Peyer's patch (tissue), 4 donors: ENCODE data around the gene CCDC159. TPM values are rescaled to one million over a fixed set of nuclear protein-coding genes. Genes with fewer than 3 reads are reported as not detected.

ENCODE experiments used
- DNase-seq, 3 donors: peaks; one replicate each; pipeline ENCODE4 v3.0.0-alpha.2; 2017 to 2019
- H3K27ac ChIP-seq, 4 donors: fragments of 200-600 bp; sonication (generic); one replicate each; pipeline ENCODE4 v1.5.1; 2016 to 2019
- H3K27me3 ChIP-seq, 2 donors: fragments of 200-600 bp; sonication (generic); one replicate each; pipeline ENCODE4 v1.5.1; 2019
- H3K36me3 ChIP-seq, 3 donors: fragments of 200-600 bp; sonication (generic); one replicate each; pipeline ENCODE4 v1.5.1; 2016 to 2019
- H3K4me1 ChIP-seq, 4 donors: fragments of 200-600 bp; sonication (generic); one replicate each; pipeline ENCODE4 v1.5.1; 2016 to 2019
- H3K4me3 ChIP-seq, 4 donors: fragments of 200-600 bp; sonication (generic); 1 replicate in 3 of 4; 2 replicates in 1 of 4; pipeline ENCODE4 v1.5.1; 2016 to 2019; ENCODE audit warnings: mild to moderate bottlenecking in 1 of 4
- H3K9me3 ChIP-seq, 4 donors: fragments of 200-600 bp; sonication (generic); one replicate each; pipeline ENCODE4 v1.5.1; 2016 to 2019; ENCODE audit warnings: mild to moderate bottlenecking in 1 of 4
- POLR2A ChIP-seq, 2 donors: fragments of 450-650 bp; IDR thresholded peaks; one replicate each; pipeline ENCODE4 v1.5.1; 2017; ENCODE audit warnings: antibody characterized with exemption in 2 of 2, mild to moderate bottlenecking in 2 of 2, moderate library complexity in 2 of 2
- total RNA-seq, 4 donors: library from RNA; depleted of rRNA; stranded (reverse); fragments of >200 nt; gene quantifications; one replicate each; pipeline ENCODE4 v1.1.0, GENCODE V29; 2016
- TF ChIP-seq, protein P1 (sequence below), 6 experiments: fragments of 450-650 bp in 4 of 6; fragments of 200-600 bp in 2 of 6; sonication (generic) in 1 of 6; IDR thresholded peaks; one replicate each; pipeline ENCODE4 v1.5.1; 2017 to 2019; ENCODE audit warnings: antibody characterized with exemption in 6 of 6, mild to moderate bottlenecking in 3 of 6, moderate library complexity in 1 of 6

Gene CCDC159
- total RNA-seq, 4 donors from 2014 or later = 25.6 to 157 (median 65.6) TPM

DNA sequence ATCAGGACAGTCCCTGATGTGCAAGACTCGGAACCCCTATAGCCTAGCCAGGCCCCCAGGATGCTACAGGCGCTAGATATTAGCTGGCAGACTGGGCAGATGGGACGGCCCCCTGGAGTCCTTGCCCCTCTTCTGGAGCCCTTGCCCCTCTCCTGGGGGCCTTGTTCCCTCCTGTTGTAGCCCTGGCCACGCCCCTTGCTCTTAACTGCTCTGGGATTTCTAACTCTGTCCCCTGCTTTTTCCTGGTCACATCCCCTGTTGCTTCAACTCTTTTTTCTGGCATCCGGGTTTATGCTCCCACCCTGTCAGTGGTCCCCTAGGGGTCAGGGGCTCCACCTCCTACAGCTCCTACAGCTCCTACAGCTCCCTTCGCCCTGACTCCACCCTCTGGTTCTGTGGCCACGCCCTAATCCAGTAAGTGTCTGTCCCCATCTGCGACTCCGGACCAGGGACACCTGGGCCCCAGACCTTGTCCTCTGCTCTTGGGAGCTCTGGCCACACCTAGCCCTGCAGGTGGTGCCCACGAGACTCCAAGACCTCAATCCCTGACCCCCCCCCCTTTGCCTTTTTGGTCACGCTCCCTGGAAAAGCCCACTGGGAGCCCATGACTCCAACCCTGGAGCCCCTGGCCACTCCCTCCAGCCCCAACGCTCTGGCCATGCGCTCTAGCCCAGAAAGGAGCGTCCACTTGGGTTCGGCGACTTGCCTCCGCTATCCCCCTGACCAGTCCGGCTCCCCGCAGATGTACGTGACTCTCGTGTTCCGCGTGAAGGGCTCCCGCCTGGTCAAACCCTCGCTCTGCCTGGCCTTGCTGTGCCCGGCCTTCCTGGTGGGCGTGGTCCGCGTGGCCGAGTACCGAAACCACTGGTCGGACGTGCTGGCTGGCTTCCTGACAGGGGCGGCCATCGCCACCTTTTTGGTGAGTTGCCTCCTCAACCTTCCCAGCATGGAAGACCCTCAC, 15.7 kb downstream of the CCDC159 start:
- Histone ChIP-seq H3K36me3 (no peaks in the 10 kb centered on the region), H3K4me3 (no peak overlapping the region), H3K27ac (no peak overlapping the region)

GRCh38 chr19:11363881-11364280, 17.6 kb downstream of the CCDC159 start:
- Histone ChIP-seq H3K9me3 (no peaks in the 10 kb centered on the region), H3K27me3 (no peaks in the 10 kb centered on the region), H3K4me1 (peaks cover 0 to 5% (median 0%) of the 10 kb centered on the region in 4 donors), H3K27ac (no peak overlapping the region), H3K36me3 (peaks cover 0 to 7% (median 0%) of the 10 kb centered on the region in 3 donors), H3K4me3 (no peak overlapping the region)
- DNase-seq = no peak
- TF ChIP-seq, protein P1, sequence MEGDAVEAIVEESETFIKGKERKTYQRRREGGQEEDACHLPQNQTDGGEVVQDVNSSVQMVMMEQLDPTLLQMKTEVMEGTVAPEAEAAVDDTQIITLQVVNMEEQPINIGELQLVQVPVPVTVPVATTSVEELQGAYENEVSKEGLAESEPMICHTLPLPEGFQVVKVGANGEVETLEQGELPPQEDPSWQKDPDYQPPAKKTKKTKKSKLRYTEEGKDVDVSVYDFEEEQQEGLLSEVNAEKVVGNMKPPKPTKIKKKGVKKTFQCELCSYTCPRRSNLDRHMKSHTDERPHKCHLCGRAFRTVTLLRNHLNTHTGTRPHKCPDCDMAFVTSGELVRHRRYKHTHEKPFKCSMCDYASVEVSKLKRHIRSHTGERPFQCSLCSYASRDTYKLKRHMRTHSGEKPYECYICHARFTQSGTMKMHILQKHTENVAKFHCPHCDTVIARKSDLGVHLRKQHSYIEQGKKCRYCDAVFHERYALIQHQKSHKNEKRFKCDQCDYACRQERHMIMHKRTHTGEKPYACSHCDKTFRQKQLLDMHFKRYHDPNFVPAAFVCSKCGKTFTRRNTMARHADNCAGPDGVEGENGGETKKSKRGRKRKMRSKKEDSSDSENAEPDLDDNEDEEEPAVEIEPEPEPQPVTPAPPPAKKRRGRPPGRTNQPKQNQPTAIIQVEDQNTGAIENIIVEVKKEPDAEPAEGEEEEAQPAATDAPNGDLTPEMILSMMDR (IDR thresholded peaks at IDR 0.05) = no peak
- no peak for TF ChIP-seq POLR2A (IDR thresholded peaks at IDR 0.05)

More for the DNA sequence above, 15.7 kb downstream of the CCDC159 start:
- H3K27me3 ChIP-seq = no peaks in the 10 kb centered on the region
- H3K4me1 ChIP-seq = peaks cover 0 to 5% (median 0%) of the 10 kb centered on the region in 4 donors
- H3K9me3 ChIP-seq = no peaks in the 10 kb centered on the region
- DNase-seq = no peak
- TF ChIP-seq, protein P1 (IDR thresholded peaks at IDR 0.05) = no peak
- TF ChIP-seq POLR2A (IDR thresholded peaks at IDR 0.05) = no peak

DNA sequence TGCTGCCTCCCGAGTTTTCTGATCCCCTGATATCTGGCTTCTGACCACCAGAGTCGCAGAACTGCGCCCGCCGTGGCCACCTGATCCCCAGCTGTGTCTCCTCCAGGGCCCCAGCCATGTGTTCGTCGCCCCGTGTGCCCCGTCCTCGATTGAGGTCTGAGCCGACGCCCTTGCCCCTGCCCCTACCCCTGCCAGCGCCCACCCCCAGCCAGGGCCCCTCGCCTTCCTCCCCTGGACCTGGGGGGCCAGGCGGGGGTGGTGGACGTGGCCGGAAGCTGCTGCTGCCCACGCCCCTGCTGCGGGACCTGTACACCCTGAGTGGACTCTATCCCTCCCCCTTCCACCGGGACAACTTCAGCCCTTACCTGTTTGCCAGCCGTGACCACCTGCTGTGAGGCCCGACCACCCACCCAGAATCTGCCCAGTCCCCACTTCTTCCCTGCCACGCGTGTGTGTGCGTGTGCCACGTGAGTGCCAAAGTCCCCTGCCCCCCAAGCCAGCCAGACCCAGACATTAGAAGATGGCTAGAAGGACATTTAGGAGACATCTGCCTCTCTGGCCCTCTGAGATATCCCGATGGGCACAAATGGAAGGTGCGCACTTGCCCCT, 18.1 kb downstream of the CCDC159 start:
- no peaks in the 10 kb centered on the region for H3K27me3 ChIP-seq
- DNase-seq = no peak
- H3K4me3 ChIP-seq = no peak overlapping the region
- H3K4me1 ChIP-seq = peaks cover 0 to 5% (median 0%) of the 10 kb centered on the region in 4 donors
- H3K36me3 ChIP-seq = peaks cover 0 to 7% (median 0%) of the 10 kb centered on the region in 3 donors
- TF ChIP-seq, protein P1 (IDR thresholded peaks at IDR 0.05) = no peak
- TF ChIP-seq POLR2A (IDR thresholded peaks at IDR 0.05) = no peak
- no peak overlapping the region for H3K27ac ChIP-seq
- H3K9me3 ChIP-seq = no peaks in the 10 kb centered on the region

DNA sequence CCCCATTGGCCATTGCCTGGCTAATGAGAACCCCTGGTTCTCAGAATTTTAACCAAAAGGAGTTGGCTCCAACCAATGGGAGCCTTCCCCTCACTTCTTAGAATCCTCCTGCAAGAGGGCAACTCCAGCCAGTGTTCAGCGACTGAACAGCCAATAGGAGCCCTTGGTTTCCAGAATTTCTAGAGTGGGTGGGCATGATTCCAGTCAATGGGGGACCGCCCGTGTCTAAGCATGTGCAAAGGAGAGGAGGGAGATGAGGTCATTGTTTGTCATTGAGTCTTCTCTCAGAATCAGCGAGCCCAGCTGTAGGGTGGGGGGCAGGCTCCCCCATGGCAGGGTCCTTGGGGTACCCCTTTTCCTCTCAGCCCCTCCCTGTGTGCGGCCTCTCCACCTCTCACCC, 18.6 kb downstream of the CCDC159 start:
- Histone ChIP-seq H3K27ac (no peak overlapping the region), H3K36me3 (peaks cover 0 to 7% (median 0%) of the 10 kb centered on the region in 3 donors), H3K9me3 (no peaks in the 10 kb centered on the region), H3K27me3 (no peaks in the 10 kb centered on the region), H3K4me1 (peaks cover 0 to 5% (median 0%) of the 10 kb centered on the region in 4 donors), H3K4me3 (no peak overlapping the region)
- no peak for TF ChIP-seq POLR2A (IDR thresholded peaks at IDR 0.05)
- TF ChIP-seq, protein P1 (IDR thresholded peaks at IDR 0.05) = no peak
- DNase-seq = no peak

DNA sequence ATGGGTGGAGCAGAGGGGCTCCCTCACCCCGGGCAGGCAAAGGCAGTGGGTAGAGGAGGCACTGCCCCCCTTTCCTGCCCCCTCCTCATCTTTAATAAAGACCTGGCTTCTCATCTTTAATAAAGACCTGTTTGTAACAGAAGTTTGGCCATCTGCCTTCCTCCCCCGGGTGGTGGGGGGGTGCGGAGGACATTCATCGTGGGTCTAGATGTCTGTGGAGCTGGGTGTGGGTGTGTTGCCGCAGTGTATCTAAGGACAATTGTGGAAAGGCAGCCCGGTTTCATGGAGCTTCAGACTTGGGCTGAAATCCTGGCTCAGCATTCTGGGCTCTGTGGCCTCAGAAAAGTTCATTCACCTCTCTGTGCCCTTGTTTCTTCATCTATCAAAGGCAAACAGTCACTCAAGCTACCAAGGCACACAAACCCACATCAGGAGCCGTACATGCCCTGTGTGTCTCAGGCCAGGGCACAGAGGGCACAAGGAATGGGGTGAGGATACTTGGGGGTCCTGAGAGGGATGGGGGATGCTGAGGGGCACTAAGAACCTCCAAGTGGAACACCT, 19.3 kb downstream of the CCDC159 start:
- Histone ChIP-seq H3K4me1 (peaks cover 0 to 5% (median 0%) of the 10 kb centered on the region in 4 donors), H3K36me3 (peaks cover 0 to 7% (median 0%) of the 10 kb centered on the region in 3 donors), H3K27ac (no peak overlapping the region)

More for the DNA sequence above, 19.3 kb downstream of the CCDC159 start:
- Histone ChIP-seq H3K27me3 (no peaks in the 10 kb centered on the region), H3K4me3 (no peak overlapping the region), H3K9me3 (no peaks in the 10 kb centered on the region)
- TF ChIP-seq POLR2A (IDR thresholded peaks at IDR 0.05) = no peak
- TF ChIP-seq, protein P1 (IDR thresholded peaks at IDR 0.05) = no peak
- no peak for DNase-seq
